ENCODE results near the gene RNF151.
"Not testable (repeated sequence)": the region's sequence is repeated elsewhere in the genome, so short reads cannot be mapped to it uniquely, and the experiment has no call there.

RNF151 gene

DNA sequence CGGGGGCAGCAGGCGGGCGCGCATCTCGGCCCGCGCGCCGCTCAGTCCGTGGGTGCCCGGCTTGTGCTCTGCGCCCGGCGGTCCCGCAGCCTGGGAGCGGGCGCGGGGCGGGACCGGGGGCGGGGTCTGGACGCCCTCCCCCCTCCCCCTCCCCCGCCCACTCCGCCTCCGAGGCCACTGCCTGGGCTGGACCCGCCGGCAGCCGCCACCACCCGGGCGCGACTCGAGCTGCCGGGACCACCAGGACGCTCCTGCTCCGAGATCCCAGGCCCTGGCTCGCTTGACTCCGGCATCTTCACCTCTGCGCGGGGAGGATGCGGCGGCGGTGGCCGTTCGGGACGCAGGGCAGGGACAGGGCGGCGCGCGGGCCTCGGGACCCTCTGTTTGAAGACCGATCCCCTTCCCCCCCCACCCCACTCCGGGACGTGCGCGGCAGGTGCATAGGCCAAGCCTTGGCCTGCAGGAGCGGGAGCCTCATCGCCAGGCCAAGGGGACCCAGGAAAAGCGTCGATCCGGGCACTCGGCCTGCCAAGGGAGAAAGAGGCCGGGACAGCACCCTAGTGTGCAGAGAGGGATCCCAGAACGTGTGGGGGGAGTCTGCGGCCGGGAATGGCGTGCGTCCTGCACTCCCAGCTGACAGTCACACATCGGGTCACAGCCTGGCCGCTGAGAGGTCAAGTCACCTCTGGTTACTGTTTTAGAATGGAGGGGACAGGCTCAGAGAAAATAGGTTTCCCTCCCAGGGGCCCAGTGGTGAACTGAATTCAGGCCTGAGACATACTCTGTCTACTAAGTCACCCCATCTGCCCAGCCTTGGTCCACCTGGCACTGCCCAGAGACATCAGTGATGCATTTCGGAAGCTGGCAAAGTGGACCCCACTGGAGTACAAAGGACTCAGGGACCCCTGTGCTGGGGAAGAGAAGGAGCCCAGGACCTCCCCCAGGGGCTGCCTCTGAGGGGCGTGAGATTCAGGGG, 48.0 kb upstream of the RNF151 start, which contains the start of gene HS3ST6 (continued):
- TF ChIP-seq TSHZ2 (CRISPR knock-in tag; IDR thresholded peaks at IDR 0.05) (no peak), SNAI2 (CRISPR knock-in tag; IDR thresholded peaks at IDR 0.05) (no peak), OSR1 (CRISPR knock-in tag; IDR thresholded peaks at IDR 0.05) (no peak), RARB (CRISPR knock-in tag; IDR thresholded peaks at IDR 0.05) (no peak), ZNF565 (CRISPR knock-in tag; conservative IDR thresholded peaks at IDR 0.05; ENCODE audit: low read depth) (no peak), ESRRG (CRISPR knock-in tag; IDR thresholded peaks at IDR 0.05) (no peak), PPARA (CRISPR knock-in tag; IDR thresholded peaks at IDR 0.05; ENCODE audit: borderline replicate concordance) (no peak)
- TF ChIP-seq, protein P1, sequence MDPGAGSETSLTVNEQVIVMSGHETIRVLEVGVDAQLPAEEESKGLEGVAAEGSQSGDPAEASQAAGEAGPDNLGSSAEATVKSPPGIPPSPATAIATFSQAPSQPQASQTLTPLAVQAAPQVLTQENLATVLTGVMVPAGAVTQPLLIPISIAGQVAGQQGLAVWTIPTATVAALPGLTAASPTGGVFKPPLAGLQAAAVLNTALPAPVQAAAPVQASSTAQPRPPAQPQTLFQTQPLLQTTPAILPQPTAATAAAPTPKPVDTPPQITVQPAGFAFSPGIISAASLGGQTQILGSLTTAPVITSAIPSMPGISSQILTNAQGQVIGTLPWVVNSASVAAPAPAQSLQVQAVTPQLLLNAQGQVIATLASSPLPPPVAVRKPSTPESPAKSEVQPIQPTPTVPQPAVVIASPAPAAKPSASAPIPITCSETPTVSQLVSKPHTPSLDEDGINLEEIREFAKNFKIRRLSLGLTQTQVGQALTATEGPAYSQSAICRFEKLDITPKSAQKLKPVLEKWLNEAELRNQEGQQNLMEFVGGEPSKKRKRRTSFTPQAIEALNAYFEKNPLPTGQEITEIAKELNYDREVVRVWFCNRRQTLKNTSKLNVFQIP (CRISPR knock-in tag; IDR thresholded peaks at IDR 0.05; ENCODE audit: borderline replicate concordance, low read depth), result no peak

- TF ChIP-seq, protein P2, sequence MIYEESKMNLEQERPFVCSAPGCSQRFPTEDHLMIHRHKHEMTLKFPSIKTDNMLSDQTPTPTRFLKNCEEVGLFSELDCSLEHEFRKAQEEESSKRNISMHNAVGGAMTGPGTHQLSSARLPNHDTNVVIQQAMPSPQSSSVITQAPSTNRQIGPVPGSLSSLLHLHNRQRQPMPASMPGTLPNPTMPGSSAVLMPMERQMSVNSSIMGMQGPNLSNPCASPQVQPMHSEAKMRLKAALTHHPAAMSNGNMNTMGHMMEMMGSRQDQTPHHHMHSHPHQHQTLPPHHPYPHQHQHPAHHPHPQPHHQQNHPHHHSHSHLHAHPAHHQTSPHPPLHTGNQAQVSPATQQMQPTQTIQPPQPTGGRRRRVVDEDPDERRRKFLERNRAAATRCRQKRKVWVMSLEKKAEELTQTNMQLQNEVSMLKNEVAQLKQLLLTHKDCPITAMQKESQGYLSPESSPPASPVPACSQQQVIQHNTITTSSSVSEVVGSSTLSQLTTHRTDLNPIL (CRISPR knock-in tag; IDR thresholded peaks at IDR 0.05; ENCODE audit: low read depth), result no peak
- TF ChIP-seq, protein P3, sequence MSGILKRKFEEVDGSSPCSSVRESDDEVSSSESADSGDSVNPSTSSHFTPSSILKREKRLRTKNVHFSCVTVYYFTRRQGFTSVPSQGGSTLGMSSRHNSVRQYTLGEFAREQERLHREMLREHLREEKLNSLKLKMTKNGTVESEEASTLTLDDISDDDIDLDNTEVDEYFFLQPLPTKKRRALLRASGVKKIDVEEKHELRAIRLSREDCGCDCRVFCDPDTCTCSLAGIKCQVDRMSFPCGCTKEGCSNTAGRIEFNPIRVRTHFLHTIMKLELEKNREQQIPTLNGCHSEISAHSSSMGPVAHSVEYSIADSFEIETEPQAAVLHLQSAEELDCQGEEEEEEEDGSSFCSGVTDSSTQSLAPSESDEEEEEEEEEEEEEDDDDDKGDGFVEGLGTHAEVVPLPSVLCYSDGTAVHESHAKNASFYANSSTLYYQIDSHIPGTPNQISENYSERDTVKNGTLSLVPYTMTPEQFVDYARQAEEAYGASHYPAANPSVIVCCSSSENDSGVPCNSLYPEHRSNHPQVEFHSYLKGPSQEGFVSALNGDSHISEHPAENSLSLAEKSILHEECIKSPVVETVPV (CRISPR knock-in tag; IDR thresholded peaks at IDR 0.05), result no peak
- no peak for TF ChIP-seq ZNF70 (CRISPR knock-in tag; IDR thresholded peaks at IDR 0.05)
Observed at GRCh38 chr16:1919327-1919998, 47.2 kb upstream of the RNF151 start.

DNA sequence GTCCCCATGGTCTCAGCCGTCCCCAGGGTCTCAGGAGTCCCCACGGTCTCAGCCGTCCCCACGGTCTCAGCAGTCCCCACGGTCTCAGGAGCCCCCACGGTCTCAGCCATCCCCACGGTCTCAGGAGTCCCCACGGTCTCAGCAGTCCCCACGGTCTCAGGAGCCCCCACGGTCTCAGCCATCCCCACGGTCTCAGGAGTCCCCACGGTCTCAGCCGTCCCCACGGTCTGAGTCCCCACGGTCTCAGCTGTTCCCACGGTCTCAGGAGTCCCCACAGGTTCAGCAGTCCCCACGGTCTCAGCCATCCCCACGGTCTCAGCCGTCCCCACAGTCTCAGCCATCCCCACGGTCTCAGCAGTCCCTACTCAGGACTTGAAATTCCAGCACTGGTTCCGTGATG, 46.5 kb upstream of the RNF151 start:
- ATAC-seq, result not testable (repeated sequence)

More at GRCh38 chr16:1919327-1919998, 47.2 kb upstream of the RNF151 start:
- peak; percentile 39 for ATAC-seq

DNA sequence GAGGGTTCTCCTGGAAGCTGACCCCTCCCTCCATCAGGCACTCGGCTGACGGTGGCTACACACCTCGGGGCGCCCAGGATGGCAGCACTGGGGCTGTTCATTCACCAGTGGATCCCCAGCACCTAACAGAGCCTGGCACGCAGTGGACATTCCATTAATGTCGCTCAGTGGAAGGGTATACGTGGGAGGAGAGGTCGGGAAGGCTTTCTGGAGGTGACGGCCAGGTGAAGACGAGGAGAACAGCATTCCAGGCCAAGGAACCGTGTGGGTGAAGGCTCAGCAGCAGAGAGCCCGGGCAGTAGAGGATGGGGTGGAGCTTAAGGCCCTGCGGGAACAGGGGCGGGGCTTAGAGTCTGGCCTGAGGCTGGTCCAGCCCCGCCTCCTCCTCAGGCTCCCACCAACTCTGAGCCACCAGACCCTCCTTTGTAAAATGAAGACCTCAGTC, 45.9 kb upstream of the RNF151 start:
- ATAC-seq, result peak; percentile 82
- TF ChIP-seq, protein P3 (CRISPR knock-in tag; IDR thresholded peaks at IDR 0.05), result no peak
- TF ChIP-seq ZFP30 (CRISPR knock-in tag; IDR thresholded peaks at IDR 0.05) (no peak), RARB (CRISPR knock-in tag; IDR thresholded peaks at IDR 0.05) (no peak), CSDC2 (CRISPR knock-in tag; IDR thresholded peaks at IDR 0.05) (no peak), BACH2 (CRISPR knock-in tag; IDR thresholded peaks at IDR 0.05; ENCODE audit: borderline replicate concordance) (no peak), SNAI2 (CRISPR knock-in tag; IDR thresholded peaks at IDR 0.05) (no peak), ZFP3 (CRISPR knock-in tag; IDR thresholded peaks at IDR 0.05) (no peak), ARNTL (CRISPR knock-in tag; IDR thresholded peaks at IDR 0.05; ENCODE audit: borderline replicate concordance, low read depth) (no peak), PATZ1 (CRISPR knock-in tag; IDR thresholded peaks at IDR 0.05; ENCODE audit: borderline replicate concordance) (no peak), ZNF565 (CRISPR knock-in tag; conservative IDR thresholded peaks at IDR 0.05; ENCODE audit: low read depth) (no peak), ZC3H10 (CRISPR knock-in tag; IDR thresholded peaks at IDR 0.05) (no peak), GLIS3 (CRISPR knock-in tag; IDR thresholded peaks at IDR 0.05) (no peak)
- TF ChIP-seq, protein P1 (CRISPR knock-in tag; IDR thresholded peaks at IDR 0.05; ENCODE audit: borderline replicate concordance, low read depth), result no peak

All from SK-N-SH treated with all-trans-retinoic acid at 6 μM for 48 hours (cell line).